HG03575 (cell line): ENCODE data around the gene KMT5B.

Experiments used
- ATAC-seq: cut with Tn5 transposase; IDR thresholded peaks from one replicate; pipeline ENCODE4 v1.9.1; 2021; ENCODE audit not compliant: unreplicated experiment, insufficient number of reproducible peaks, low FRiP score; ENCODE audit errors: extremely low read depth

KMT5B gene

GRCh38 chr11:68150037-68150436 lies 63.1 kb downstream of the KMT5B start:
- ATAC-seq: no peak

GRCh38 chr11:68149417-68149816 lies 63.7 kb downstream of the KMT5B start:
- no peak for ATAC-seq

- ATAC-seq: no peak
These were observed 64.2 kb downstream of the KMT5B start for GRCh38 chr11:68148879-68149278.

- no peak for ATAC-seq
These were observed 64.9 kb downstream of the KMT5B start for GRCh38 chr11:68148071-68148805.

GRCh38 chr11:68146704-68147474 lies 66.2 kb downstream of the KMT5B start:
- no peak for ATAC-seq

- no peak for ATAC-seq
These were observed 67.0 kb downstream of the KMT5B start for GRCh38 chr11:68146010-68146540.

- ATAC-seq: no peak
These were observed 67.8 kb downstream of the KMT5B start for GRCh38 chr11:68145120-68145866.

- no peak for ATAC-seq
These were observed 69.8 kb downstream of the KMT5B start for GRCh38 chr11:68143310-68143689.

- ATAC-seq: no peak
These were observed 70.4 kb downstream of the KMT5B start for GRCh38 chr11:68142441-68143309.

GRCh38 chr11:68142028-68142412 lies 71.1 kb downstream of the KMT5B start:
- no peak for ATAC-seq

GRCh38 chr11:68141246-68142027 lies 71.7 kb downstream of the KMT5B start:
- no peak for ATAC-seq

- ATAC-seq: no peak
These were observed 72.4 kb downstream of the KMT5B start for GRCh38 chr11:68140496-68141245.

- no peak for ATAC-seq
These were observed 74.9 kb downstream of the KMT5B start for GRCh38 chr11:68138237-68138636.

GRCh38 chr11:68137833-68138232 lies 75.3 kb downstream of the KMT5B start:
- ATAC-seq: no peak

- ATAC-seq: no peak
These were observed 76.2 kb downstream of the KMT5B start for GRCh38 chr11:68136866-68137265.

GRCh38 chr11:68135161-68135560 lies 77.9 kb downstream of the KMT5B start:
- no peak for ATAC-seq

GRCh38 chr11:68133761-68134160 lies 79.3 kb downstream of the KMT5B start:
- ATAC-seq: no peak
